GM21360 (cell line): ENCODE results near the gene ZDHHC14.
"Not testable (repeated sequence)": the region's sequence is repeated elsewhere in the genome, so short reads cannot be mapped to it uniquely, and the experiment has no call there.

Experiments used
- ATAC-seq: cut with Tn5 transposase; IDR thresholded peaks from one replicate; pipeline ENCODE4 v1.9.1; 2021; ENCODE audit warnings: mild to moderate bottlenecking, moderate library complexity; ENCODE audit not compliant: unreplicated experiment

Gene ZDHHC14

GRCh38 chr6:157706883-157707282 is 325.9 kb downstream of the ZDHHC14 start:
- ATAC-seq = no peak

- ATAC-seq = no peak
These were observed 326.6 kb downstream of the ZDHHC14 start for GRCh38 chr6:157707576-157707975.

- no peak for ATAC-seq
These were observed 327.2 kb downstream of the ZDHHC14 start for GRCh38 chr6:157708239-157708638.

- ATAC-seq = no peak
These were observed 327.9 kb downstream of the ZDHHC14 start for GRCh38 chr6:157708933-157709332.

- ATAC-seq = no peak
These were observed 328.6 kb downstream of the ZDHHC14 start for GRCh38 chr6:157709555-157709954.

DNA sequence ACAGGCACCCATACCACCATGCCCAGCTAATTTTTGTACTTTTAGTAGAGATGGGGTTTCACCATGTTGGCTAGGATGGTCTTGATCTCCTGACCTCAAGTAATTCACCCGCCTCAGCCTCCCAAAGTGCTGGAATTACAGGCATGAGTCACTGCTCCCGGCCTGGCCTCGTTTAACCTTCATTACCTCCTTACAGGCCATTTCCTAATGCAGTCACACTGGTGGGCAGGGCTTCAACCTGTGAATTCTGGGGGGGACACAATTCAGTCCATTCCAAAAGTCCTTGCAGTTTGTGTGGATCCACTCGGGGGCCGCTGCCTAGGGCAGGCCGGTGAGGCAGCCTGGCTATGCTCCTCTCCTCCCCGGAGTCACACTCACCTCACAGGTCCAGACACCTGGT is 329.6 kb downstream of the ZDHHC14 start:
- ATAC-seq = no peak

GRCh38 chr6:157711060-157711459 is 330.1 kb downstream of the ZDHHC14 start:
- ATAC-seq = no peak

GRCh38 chr6:157712585-157713295 is 331.8 kb downstream of the ZDHHC14 start:
- ATAC-seq = no peak

- no peak for ATAC-seq
These were observed 332.6 kb downstream of the ZDHHC14 start for GRCh38 chr6:157713451-157714152.

DNA sequence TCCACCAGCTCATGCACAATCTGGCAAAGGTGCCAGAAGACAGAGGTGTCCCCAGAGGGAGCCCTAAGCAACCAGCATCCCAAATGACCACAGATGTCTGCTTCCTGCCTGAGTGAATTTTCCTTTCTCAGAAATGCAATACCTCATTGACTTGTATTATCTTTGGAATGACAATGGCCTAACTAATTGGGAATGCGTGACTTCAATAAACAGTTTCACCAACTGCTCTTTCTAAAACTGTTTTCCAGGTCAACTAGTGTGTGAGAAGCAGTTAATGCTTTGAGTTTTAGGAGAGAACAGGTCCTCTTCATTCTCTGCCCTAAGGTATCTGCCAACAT is 333.1 kb downstream of the ZDHHC14 start:
- no peak for ATAC-seq

DNA sequence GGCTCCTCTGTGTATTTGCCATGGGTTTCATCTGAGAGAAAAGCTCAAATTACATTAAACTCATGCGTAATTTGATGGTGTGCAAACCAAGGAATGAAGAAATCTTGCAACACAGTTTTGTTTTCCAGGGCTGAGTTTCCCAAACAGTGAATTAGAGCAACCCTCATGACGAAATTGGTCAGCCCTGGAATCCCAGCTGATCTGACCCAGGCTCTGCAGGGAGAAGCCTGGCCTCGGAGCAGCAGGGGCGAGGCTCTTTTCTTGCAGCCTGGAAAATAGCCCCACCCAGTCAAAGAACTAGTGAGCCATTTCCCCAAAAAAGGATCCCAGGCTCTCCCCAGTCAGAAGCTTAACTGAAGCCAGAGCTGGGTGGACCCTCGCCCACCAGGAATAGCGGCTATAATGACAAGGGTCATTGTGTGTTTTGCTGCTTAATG is 334.8 kb downstream of the ZDHHC14 start:
- no peak for ATAC-seq

DNA sequence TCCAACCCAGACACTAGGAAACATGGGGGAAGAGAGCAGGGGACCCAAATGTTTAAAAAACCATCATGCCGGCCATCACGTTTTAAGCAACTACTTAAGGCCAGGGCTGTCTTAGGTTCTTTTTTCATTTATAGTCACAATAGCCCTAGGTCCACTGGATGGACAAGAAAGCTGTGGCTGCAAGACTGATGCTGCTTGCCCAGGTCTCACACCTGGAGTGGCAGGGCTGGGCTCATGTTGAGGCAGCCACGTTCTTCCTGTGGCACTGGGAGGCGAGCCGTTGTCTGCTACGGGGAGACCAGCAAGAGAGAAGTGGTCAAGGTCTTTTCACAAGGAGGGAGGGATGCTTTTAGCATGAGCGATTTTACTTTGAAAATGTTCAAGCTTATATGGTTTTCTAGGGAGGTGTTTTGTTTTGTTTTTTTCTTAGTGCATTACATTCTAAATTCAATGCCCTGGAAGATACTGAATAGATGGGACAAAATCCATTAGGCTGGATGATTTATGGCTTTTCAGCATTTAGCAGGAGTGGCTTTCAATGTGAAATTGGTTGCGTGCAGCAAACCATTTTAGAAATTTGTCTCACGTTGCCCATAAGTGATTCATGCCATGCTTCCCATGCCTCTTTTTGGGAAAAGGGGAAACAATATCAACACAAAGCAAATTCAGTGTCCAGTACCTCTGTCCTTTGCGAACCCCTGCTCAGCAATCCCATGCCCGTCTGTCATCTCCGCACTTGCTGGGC is 335.4 kb downstream of the ZDHHC14 start:
- no peak for ATAC-seq

DNA sequence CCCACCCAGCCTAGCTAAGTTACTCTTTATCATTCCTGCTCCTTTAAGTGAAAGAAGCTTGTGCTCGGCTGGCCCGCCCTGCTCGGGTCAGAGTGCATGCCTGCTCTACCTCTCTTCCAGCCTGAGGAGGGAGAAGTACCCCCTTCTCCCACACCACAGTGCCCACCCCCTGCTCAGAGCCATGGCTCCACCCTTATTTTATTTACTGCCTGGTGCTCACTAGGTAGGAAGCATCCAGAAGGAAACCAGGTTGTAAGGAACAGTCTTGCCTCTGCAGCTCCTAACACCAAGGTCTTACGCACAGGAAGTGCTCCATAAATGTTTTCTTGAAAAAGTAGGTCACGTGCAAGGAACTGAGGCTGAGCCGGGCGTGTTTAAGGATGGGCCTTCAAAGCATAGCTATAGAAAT is 336.4 kb downstream of the ZDHHC14 start:
- no peak for ATAC-seq

DNA sequence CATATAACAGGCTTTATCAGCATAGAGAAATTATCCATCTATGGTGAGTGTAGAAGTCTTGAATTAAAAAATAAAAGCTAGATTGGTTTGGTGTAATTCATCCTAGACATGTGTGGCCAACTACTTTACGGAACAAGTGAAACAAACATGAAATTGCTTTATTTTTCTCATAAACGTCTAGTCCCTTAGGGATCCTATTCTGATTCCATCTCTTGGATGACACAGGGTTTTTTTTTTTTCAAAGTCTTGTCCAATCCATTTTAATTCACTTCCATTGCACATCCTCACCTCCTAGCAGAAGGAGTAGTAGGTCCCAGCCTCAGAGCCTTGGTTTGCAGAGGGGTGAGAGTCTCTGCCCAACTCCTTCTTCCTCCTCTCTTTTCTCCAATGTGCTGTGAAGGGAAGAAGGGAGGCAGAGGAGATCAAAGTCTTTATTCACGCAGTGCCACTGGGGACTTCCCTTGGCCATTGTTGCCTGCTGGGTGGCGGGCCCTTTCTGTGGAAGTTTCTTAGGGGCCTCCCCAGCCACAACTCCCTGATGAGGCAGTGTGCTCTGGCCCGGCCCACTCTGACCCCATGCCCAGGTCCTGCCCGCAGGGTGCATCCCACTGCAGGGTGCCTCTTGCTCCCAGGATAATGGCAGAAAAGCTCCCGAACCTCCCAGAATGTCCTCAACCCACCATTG is 337.7 kb downstream of the ZDHHC14 start:
- no peak for ATAC-seq

DNA sequence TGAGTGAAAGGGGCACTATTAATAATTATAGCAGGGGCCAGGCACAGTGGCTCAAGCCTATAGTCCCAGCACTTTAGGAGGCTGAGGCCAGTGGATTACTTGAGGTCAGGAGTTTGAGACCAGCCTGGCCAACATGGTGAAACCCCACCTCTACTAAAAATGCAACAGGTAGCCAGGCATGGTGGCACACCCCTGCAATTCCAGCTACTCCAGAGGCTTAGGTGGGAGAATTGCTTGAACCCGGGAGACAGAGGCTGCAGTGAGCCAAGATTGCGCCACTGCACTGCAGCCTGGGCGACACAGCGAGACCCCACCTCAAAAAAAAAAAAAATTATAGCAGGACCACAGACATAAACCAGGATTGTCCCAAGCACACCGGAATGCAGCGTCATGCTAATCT is 340.0 kb downstream of the ZDHHC14 start:
- not testable (repeated sequence) for ATAC-seq

DNA sequence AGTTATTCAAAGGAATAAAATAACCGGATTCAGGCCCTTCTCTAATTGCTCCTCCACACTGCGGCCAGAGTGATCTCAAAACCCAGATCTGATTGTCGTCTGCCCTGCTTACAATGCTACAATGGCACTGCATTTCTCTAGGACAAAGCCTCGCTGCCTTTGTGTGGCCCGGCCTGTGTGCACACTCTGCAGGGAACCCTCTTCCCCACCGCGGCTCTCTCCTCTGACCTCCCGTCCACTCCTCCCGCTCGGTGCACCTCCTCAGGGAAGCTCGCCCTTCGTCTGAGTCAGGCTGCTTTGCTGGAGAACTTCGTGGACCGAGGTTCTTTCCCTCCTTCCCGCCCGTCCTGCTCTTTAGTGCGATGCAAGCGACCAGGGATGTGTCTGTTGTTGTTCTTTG is 340.4 kb downstream of the ZDHHC14 start:
- ATAC-seq = no peak

- no peak for ATAC-seq
These were observed 340.8 kb downstream of the ZDHHC14 start for GRCh38 chr6:157721830-157722229.

DNA sequence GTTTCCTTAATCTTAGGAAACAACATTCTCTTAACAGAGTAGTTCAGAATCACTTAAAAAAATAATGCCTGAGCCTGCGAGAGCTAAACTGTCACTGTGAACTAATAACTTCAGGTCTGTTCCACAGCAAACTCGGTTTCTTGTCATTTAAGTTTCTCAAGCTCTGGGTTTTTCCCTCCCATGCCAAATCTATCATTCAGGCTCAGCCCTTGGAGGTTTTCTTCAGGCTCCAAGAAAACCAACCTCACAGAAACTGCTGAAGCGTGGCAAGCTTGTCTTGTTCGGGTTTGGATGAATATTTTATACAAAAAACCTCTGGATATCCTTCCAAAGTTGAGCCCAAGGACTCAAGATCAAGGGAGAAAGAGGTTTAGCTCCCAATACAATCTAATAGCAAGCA is 342.4 kb downstream of the ZDHHC14 start:
- ATAC-seq = no peak

GRCh38 chr6:157724138-157724820 is 343.3 kb downstream of the ZDHHC14 start:
- ATAC-seq = no peak

- ATAC-seq = no peak
These were observed 344.2 kb downstream of the ZDHHC14 start for GRCh38 chr6:157724960-157725741.
